OCI-LY1 (cell line): ENCODE results near the gene NOTCH1.

Experiments
- CTCF ChIP-seq: fragments of 200-600 bp; sonication (generic), shearing (Covaris generic); IDR thresholded peaks from 2 replicates; pipeline ENCODE4 v1.5.1; 2017; ENCODE audit warnings: mild to moderate bottlenecking, antibody characterized with exemption, low read length, moderate library complexity, mixed read lengths
- EZH2 ChIP-seq: fragments of 200-600 bp; sonication (generic), shearing (Covaris generic); IDR thresholded peaks from 2 replicates; pipeline ENCODE4 v1.8.0; 2017; ENCODE audit warnings: borderline replicate concordance, mixed run types, mild to moderate bottlenecking, antibody characterized with exemption, low read length, moderate library complexity, mixed read lengths

- TF ChIP-seq CTCF (no peak), EZH2 (no peak)
Measured at GRCh38 chr9:136525841-136526499, 19.9 kb downstream of the NOTCH1 start.
